ENCODE results near the gene ELAVL1. TPM values are rescaled to one million over a fixed set of nuclear protein-coding genes. Genes with fewer than 3 reads are reported as not detected.

ELAVL1 gene
- total RNA-seq, 1 donor from 2014 or later: 116 TPM

- Mint-ChIP-seq H3K9me3 (no peaks in the 10 kb centered on the region), H3K4me1 (peaks cover 34% of the 10 kb centered on the region), H3K27ac (peak overlapping the region; percentile 91), H3K27me3 (ENCODE audit: low read depth) (no peaks in the 10 kb centered on the region), H3K36me3 (no peaks in the 10 kb centered on the region), H3K4me3 (peak overlapping the region; percentile 70)
- TF ChIP-seq CTCF (IDR thresholded peaks at IDR 0.05; ENCODE audit: unreplicated experiment): no peak
- no peak for DNase-seq (ENCODE audit: low spot score in 2 of 2, unreplicated experiment in 2 of 2)
These were observed 78.5 kb downstream of the ELAVL1 start for GRCh38 chr19:7926727-7927604.

GRCh38 chr19:7926021-7926726 lies 79.3 kb downstream of the ELAVL1 start, which contains the start of gene CTXN1:
Gene CTXN1, minus strand, starts transcription at chr19:7926135. Its CDS starts 597 bp downstream, at chr19:7925538.
- H3K27me3 Mint-ChIP-seq (ENCODE audit: low read depth): no peaks in the 10 kb centered on the region
- peak; percentile 79 to 89 for DNase-seq (ENCODE audit: low spot score in 2 of 2, unreplicated experiment in 2 of 2)
- peaks cover 37% of the 10 kb centered on the region for H3K4me1 Mint-ChIP-seq
- no peaks in the 10 kb centered on the region for H3K36me3 Mint-ChIP-seq
- TF ChIP-seq CTCF (IDR thresholded peaks at IDR 0.05; ENCODE audit: unreplicated experiment): no peak
- peak within 1 kb of the TSS; percentile 85 for H3K4me3 Mint-ChIP-seq
- H3K9me3 Mint-ChIP-seq: no peaks in the 10 kb centered on the region
- peak within 1 kb of the TSS; percentile 94 for H3K27ac Mint-ChIP-seq

GRCh38 chr19:7925171-7925851 lies 80.1 kb downstream of the ELAVL1 start:
- peak overlapping the region; percentile 94 for H3K27ac Mint-ChIP-seq
- DNase-seq (ENCODE audit: low spot score in 2 of 2, unreplicated experiment in 2 of 2): peak; percentile 89 to 92
- no peaks in the 10 kb centered on the region for H3K36me3 Mint-ChIP-seq
- peak overlapping the region; percentile 85 for H3K4me3 Mint-ChIP-seq
- H3K9me3 Mint-ChIP-seq: no peaks in the 10 kb centered on the region
- H3K27me3 Mint-ChIP-seq (ENCODE audit: low read depth): no peaks in the 10 kb centered on the region
- peaks cover 41% of the 10 kb centered on the region for H3K4me1 Mint-ChIP-seq
- peak; percentile 92 for TF ChIP-seq CTCF (IDR thresholded peaks at IDR 0.05; ENCODE audit: unreplicated experiment)

- DNase-seq (ENCODE audit: low spot score in 2 of 2, unreplicated experiment in 2 of 2): peak in 1 of 2 experiments; percentile 19
- peaks cover 4% of the 10 kb centered on the region for H3K27me3 Mint-ChIP-seq (ENCODE audit: low read depth)
- no peaks in the 10 kb centered on the region for H3K9me3 Mint-ChIP-seq
- peaks cover 45% of the 10 kb centered on the region for H3K4me1 Mint-ChIP-seq
- peak overlapping the region; percentile 48 for H3K4me3 Mint-ChIP-seq
- H3K27ac Mint-ChIP-seq: no peak overlapping the region
- H3K36me3 Mint-ChIP-seq: no peaks in the 10 kb centered on the region
- TF ChIP-seq CTCF (IDR thresholded peaks at IDR 0.05; ENCODE audit: unreplicated experiment): no peak
These were observed 80.7 kb downstream of the ELAVL1 start for GRCh38 chr19:7924651-7925170.

GRCh38 chr19:7924241-7924640 lies 81.2 kb downstream of the ELAVL1 start:
- DNase-seq (ENCODE audit: low spot score in 2 of 2, unreplicated experiment in 2 of 2): no peak
- Mint-ChIP-seq H3K4me1 (peaks cover 43% of the 10 kb centered on the region), H3K9me3 (no peaks in the 10 kb centered on the region), H3K27me3 (ENCODE audit: low read depth) (peaks cover 6% of the 10 kb centered on the region), H3K4me3 (peak overlapping the region; percentile 56), H3K36me3 (no peaks in the 10 kb centered on the region), H3K27ac (peak overlapping the region; percentile 56)
- no peak for TF ChIP-seq CTCF (IDR thresholded peaks at IDR 0.05; ENCODE audit: unreplicated experiment)
